CD4-positive, alpha-beta memory T cell (primary cell): ENCODE measurements around the gene NBEAL2. TPM values are rescaled to one million over a fixed set of nuclear protein-coding genes. Genes with fewer than 3 reads are reported as not detected.

Experiments used
- CTCF ChIA-PET: fragments of 350-600 bp; sonication (Branson Sonifier 250); formaldehyde crosslinking; loops from one replicate; lab custom pipeline; 2021; ENCODE audit warnings: inconsistent platforms; ENCODE audit not compliant: partially characterized antibody; lab: Charles Lee
- POLR2A ChIA-PET: fragments of 350-600 bp; sonication (Branson Sonifier 250); formaldehyde crosslinking; loops from one replicate; lab custom pipeline; 2021; ENCODE audit not compliant: partially characterized antibody; lab: Charles Lee
- DNase-seq, 5 donors: peaks; one replicate each; pipeline versions ENCODE4 v3.0.0 to v3.0.0-alpha.2; 2020 to 2022; ENCODE audit warnings: mixed read lengths in 1 of 5
- H3K27ac ChIP-seq: one replicate; pipeline ENCODE4 v1.7.0; 2013; ENCODE audit warnings: low read depth, low read length
- H3K27me3 ChIP-seq: 2 replicates; pipeline ENCODE4 v1.7.0; 2013; ENCODE audit warnings: mild to moderate bottlenecking, low read length, moderate library complexity; ENCODE audit not compliant: insufficient read depth
- H3K36me3 ChIP-seq: 2 replicates; pipeline ENCODE4 v1.7.0; 2013; ENCODE audit warnings: mild to moderate bottlenecking, low read length, moderate library complexity; ENCODE audit not compliant: insufficient read depth
- H3K4me1 ChIP-seq: 2 replicates; pipeline ENCODE4 v1.7.0; 2013; ENCODE audit warnings: mild to moderate bottlenecking, low read length, moderate library complexity; ENCODE audit not compliant: insufficient read depth
- H3K4me3 ChIP-seq, 2 donors: one replicate each; pipeline ENCODE4 v1.7.0; 2013; ENCODE audit warnings: low read length in 2 of 2, mild to moderate bottlenecking in 1 of 2
- H3K9me3 ChIP-seq, 2 donors: one replicate each; pipeline ENCODE4 v1.7.0; 2013; ENCODE audit warnings: low read length in 2 of 2, control low read depth in 1 of 2; ENCODE audit not compliant: control insufficient read depth in 1 of 2
- H3K27ac Mint-ChIP-seq, 7 donors: one replicate each; pipeline ENCODE4 v1.8.0; 2020 to 2021; ENCODE audit warnings: mixed read lengths in 7 of 7, mild to moderate bottlenecking in 6 of 7, inconsistent platforms in 3 of 7, moderate library complexity in 3 of 7
- H3K27me3 Mint-ChIP-seq, 2 donors: one replicate each; pipeline ENCODE4 v1.8.0; 2020 to 2021; ENCODE audit warnings: mixed read lengths in 2 of 2
- H3K36me3 Mint-ChIP-seq, 2 donors: one replicate each; pipeline ENCODE4 v1.8.0; 2020 to 2021; ENCODE audit warnings: mixed read lengths in 2 of 2, inconsistent platforms in 1 of 2, mild to moderate bottlenecking in 1 of 2
- H3K4me1 Mint-ChIP-seq, 4 donors: one replicate each; pipeline ENCODE4 v1.8.0; 2020 to 2021; ENCODE audit warnings: mixed read lengths in 4 of 4, mild to moderate bottlenecking in 1 of 4
- H3K4me3 Mint-ChIP-seq, 8 donors: one replicate each; pipeline ENCODE4 v1.8.0; 2020 to 2021; ENCODE audit warnings: mixed read lengths in 8 of 8, mild to moderate bottlenecking in 7 of 8, moderate library complexity in 6 of 8, inconsistent platforms in 3 of 8
- H3K9me3 Mint-ChIP-seq, 8 donors: one replicate each; pipeline ENCODE4 v1.8.0; 2020 to 2021; ENCODE audit warnings: mixed read lengths in 8 of 8, mild to moderate bottlenecking in 5 of 8, inconsistent platforms in 3 of 8, moderate library complexity in 1 of 8
- intact Hi-C: fragments of 100-400 bp; cut with micrococcal nuclease; formaldehyde crosslinking; loops from one replicate; pipeline ENCODE4 v1.15.1; 2023
- polyA plus RNA-seq, 2 donors: library from polyadenylated mRNA; unstranded; fragments of 300-500 nt; fragmentation: Illumina TruSeq; gene quantifications; one replicate each; pipeline ENCODE4 v1.2.3, GENCODE V29; 2021
- total RNA-seq, 2 experiments: library from RNA; stranded (reverse); gene quantifications; one replicate each; pipeline ENCODE4 v1.2.3, GENCODE V29; 2021

The NBEAL2 gene
- total and polyA plus RNA-seq, 4 experiments from 2014 or later = 4.5 to 147 (median 79.8) TPM

DNA sequence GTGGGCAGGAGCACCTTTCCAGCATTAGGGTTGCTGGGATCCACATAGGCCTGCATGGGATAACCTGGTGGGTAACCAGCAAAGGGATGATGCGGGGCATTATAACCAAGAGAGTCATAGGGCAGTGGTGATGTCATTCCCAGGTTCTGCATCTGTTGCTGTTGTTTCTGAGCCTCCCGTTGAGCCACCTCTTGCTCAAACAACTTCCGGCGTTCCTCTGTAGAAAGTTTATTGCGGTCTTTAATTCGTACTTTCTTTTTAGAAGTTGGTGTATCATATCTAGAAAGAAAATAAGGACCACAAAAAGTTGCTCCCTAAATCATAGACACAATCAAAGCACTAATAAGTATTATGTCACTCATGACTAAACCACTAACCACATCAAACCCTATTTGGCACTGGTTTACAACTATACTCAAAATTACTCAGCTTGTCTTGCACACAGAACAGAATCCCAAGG, 77.8 kb downstream of the NBEAL2 start:
- H3K27ac Mint-ChIP-seq = peak overlapping the region; percentile 85 to 97 (median 95)
- peak overlapping the region; percentile 21 to 75 (median 54) for H3K4me3 Mint-ChIP-seq
- ChIA-PET CTCF (interaction anchor here (0.8 kb wide), 1 partner anchor 267 kb away, joined by 3 read pairs; no protein-coding TSS in a partner anchor), POLR2A (interaction anchor here (0.6 to 1.1 kb wide), 4 partner anchors 20 to 75 kb away, joined by 3 read pairs; no protein-coding TSS in a partner anchor)
- H3K27ac ChIP-seq = peak overlapping the region; percentile 50
- no peaks in the 10 kb centered on the region for H3K27me3 ChIP-seq
- peak; percentile 79 to 87 (median 83) for DNase-seq
- no peaks in the 10 kb centered on the region for H3K36me3 ChIP-seq
- no peaks in the 10 kb centered on the region for H3K9me3 ChIP-seq
- H3K27me3 Mint-ChIP-seq = no peaks in the 10 kb centered on the region
- H3K4me1 Mint-ChIP-seq = peaks cover 30 to 49% (median 38%) of the 10 kb centered on the region in 4 donors
- peaks cover 32% of the 10 kb centered on the region for H3K4me1 ChIP-seq
- intact Hi-C loops = loop anchor here (1.0 to 5.0 kb wide), 2 partner anchors 19 to 80 kb away; partner anchors contain the start of genes CCDC12 and NBEAL2
- H3K4me3 ChIP-seq = no peak overlapping the region
- H3K9me3 Mint-ChIP-seq = no peaks in the 10 kb centered on the region
- H3K36me3 Mint-ChIP-seq = peaks cover 37 to 52% of the 10 kb centered on the region in 2 donors

Other genes starting within 250 kb of the NBEAL2 start
- not detected for gene MYL3, start 116.2 kb upstream of the NBEAL2 start, total RNA-seq
- gene MYL3, start 116.2 kb upstream of the NBEAL2 start, polyA plus RNA-seq = not detected
- gene PTH1R, start 101.9 kb upstream of the NBEAL2 start, total RNA-seq = not detected
- not detected for gene PTH1R, start 101.9 kb upstream of the NBEAL2 start, polyA plus RNA-seq
- gene CCDC12, start 2.9 kb upstream of the NBEAL2 start, total RNA-seq = 10 to 100 TPM; 59.3 to 59.4 TPM
- 100 to 1,000 TPM in 1 of 2 donors, 10 to 100 TPM in 1; 86.5 to 102 TPM for gene CCDC12, start 2.9 kb upstream of the NBEAL2 start, polyA plus RNA-seq
- gene SETD2, start 184.4 kb downstream of the NBEAL2 start, total RNA-seq = 10 to 100 TPM; 74.0 to 74.1 TPM
- gene SETD2, start 184.4 kb downstream of the NBEAL2 start, polyA plus RNA-seq = 10 to 100 TPM in 1 of 2 donors, 1 to 10 TPM in 1; 3.4 to 25.9 TPM